Right ventricle myocardium superior (tissue), 1 donor: Measurements from ENCODE around the gene HAO2. TPM values are rescaled to one million over a fixed set of nuclear protein-coding genes. Genes with fewer than 3 reads are reported as not detected.
"Not testable (repeated sequence)": the region's sequence is repeated elsewhere in the genome, so short reads cannot be mapped to it uniquely, and the experiment has no call there.

Source experiments
- ATAC-seq: fragments of 200-7000 bp; cut with Tn5 transposase; one replicate; pipeline ENCODE4 v1.9.1; 2020; ENCODE audit warnings: mild to moderate bottlenecking; ENCODE audit not compliant: poor library complexity
- DNase-seq: peaks from one replicate; pipeline ENCODE4 v3.0.0-alpha.2; 2020
- intact Hi-C: fragments of 100-400 bp; cut with DNase I; formaldehyde crosslinking; loops from one replicate; pipeline ENCODE4 v1.11.2; 2022
- long read RNA-seq: library from polyadenylated mRNA; unstranded; transcript quantifications from one replicate; pipeline ENCODE4 v2.0.0, GENCODE V29; 2021
- total RNA-seq: library from RNA; stranded (reverse); fragmentation: NEBNext Ultra II Directional; extraction: Animal tissue kit (Norgen Biotek cat#: 25700); gene quantifications from one replicate; pipeline ENCODE4 v1.2.1, GENCODE V29; 2021
- donor health status: DM: no; HTN: yes; CAD: no; lungs with severe emphysema.

Gene HAO2
- not detected for total RNA-seq
- long read RNA-seq = 0 reads

DNA sequence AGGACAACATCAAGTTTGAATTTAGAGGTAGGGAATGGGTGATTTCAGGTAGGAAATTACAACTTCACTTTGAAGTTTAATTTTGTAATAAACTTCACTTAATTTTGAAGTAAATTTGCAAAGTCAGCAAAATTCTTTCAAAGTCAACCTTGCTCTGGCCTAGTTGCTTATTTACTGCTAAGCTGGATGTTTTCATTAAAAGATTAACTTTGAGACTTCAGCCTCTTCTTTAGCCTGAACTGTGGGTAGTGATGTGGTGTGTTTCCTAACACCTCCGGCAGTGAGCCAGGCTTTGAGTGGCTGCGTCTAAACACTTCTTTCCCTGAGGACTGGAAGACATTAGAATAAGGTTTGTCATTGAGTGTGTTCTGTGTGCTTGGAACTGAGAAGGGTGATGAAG is at the start of gene HAO2:
HAO2 (plus strand) TSS at position 232 of the 400 bp plus-strand sequence. CDS start 12,301 bp downstream, outside the sequence.
- intact Hi-C loops = no loop called here
- no peak for ATAC-seq
- DNase-seq = no peak

DNA sequence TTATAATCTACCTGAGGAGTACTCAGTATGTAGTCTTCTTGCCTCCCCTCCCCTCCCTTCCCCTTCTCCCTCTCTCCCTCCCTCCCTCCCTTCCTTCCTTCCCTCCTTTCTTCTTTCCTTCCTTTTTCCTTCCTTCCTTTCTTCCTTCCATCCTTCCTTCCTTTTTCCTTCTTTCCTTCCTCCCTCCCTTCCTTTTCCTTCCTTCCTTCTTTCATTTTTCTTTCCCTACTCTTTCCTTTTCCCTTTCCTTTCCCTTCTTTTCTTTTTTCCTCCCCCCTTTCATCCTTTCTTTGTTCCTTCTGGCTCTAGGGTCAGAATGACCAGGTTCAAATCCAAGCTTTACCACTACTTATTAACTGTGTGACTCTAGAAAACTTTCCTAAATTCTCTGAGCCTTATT is 48.5 kb upstream of the HAO2 start:
- intact Hi-C loops = no loop called here
- ATAC-seq = no peak
- DNase-seq = no peak

DNA sequence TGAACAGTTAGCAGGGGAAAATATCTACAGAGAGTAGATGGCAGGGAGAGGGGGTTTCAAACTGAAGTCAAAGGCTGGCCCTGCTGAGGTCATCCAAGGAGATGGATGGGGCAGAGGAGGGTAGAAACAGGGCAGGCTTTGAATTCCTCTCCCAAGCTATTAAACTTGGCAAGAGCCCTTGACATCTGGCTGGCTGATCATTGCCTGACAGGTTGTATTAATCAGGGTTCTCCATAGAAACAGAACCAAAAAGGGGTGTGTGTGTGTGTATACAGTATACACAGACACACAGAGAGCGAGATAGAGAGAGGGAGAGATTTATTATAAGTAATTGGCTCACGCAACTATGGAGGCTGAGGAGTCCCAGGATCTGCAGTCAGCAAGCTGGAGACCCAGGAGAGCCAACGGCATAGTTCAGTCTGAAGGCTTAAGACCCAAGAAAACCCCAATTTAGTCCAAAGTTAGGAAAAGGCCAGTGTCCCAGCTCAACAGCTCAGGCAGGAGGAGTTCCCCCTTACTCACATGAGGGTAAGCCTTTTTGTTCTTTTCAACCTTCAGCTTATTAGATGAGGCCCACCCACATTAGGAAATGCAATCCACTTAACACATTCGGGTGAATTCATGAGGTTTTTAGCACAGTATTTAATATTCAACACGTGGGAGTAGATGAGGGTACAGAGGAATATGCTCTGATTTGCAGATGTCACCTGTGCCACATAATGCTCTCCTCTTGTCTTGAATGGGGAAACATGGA is 46.7 kb upstream of the HAO2 start:
- ATAC-seq = no peak
- no peak for DNase-seq
- intact Hi-C loops = no loop called here

DNA sequence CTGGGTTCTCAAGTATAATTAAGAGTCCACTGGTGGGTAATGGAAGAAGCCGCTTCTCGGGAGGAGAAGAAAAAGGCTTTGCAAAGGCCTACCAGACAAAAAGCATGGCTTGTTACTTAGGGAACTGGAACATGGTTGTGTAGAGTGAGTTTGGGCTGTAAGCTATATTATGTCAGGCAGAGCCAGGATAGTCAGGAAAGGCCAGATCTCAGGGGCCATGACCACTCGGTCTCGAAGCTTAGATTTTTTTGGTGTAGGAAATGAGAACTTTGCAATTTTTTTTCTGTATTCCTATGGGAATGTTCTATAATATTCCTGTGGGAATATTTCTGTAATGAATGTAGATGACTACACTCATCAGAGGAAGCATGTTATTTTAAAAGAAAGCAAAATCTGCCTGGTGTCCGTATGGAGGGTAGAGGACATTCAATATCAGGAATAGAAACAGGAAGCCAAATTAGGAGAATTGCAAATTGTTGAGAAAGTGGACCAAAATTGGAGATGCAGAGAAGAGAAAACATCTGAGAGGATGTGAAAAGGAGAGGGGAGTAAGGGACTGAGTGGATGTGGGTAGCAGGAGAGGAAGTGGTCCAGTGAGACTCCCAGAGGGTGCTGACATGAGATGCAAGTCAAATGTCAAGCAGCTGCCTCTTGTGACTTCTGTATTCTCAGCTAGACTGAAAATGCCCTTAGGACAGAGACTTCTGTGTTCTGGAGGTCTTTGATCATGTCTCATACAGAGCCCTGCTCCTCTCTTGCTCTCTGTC is 45.2 kb upstream of the HAO2 start:
- intact Hi-C loops = no loop called here
- DNase-seq (no peak), ATAC-seq (peak; percentile 51)

DNA sequence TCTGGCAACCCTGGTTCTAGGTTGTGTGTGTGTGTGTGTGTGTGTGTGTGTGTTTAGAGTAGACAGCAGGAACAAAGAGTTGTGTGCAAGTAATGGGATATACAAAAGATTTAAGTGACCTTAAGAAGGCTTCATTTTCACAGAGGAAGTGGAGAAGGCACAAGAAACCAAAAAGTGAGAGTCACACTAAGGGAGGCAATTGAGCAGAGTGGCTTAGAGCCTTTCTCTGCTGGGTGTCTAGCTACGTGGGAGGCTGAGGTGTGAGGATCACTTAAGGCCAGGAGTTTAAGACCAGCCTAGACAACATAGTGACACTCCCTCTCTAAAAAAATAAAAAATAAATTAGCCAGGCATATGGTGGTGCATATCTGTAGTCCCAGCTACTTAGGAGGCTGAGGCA is 44.4 kb upstream of the HAO2 start:
- intact Hi-C loops = no loop called here
- ATAC-seq (no peak), DNase-seq (no peak)

DNA sequence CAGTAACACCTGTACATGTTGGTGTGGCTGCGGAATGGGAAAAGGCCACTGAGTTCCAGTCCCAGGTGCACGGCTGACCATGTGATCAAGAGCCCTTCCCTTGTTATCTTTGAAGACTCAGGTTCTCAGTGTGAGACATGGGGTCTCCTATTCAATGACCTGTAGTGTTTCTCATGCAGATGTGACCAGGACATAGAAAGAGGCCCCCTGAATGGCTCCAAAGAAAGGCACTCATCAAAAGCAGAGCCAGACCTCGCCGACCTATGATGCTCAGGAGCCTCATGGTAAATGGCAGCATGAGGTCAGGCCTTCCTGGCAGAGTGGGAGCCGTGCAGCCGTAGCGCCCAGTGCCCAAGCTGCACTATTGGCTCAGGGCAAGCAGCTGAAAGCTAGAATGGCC is 42.3 kb upstream of the HAO2 start:
- no peak for DNase-seq
- intact Hi-C loops = no loop called here
- ATAC-seq = no peak

DNA sequence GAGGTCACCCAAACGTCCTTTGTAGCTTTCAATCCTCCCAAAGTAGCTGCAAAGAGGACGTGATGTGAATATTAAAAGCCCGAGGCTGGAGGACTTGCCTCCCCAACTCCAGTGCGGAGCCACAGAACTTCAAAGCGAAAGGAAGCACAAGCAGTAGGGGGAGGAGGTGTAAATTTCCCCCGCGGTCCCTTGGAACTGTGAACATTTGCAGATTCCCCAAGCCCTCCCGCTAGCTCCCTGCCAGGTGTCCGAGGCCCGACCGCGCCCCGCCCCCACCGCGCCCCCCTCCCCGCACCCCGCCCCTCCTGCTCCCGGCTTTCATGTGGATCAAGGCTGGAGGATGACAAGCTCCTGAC is 41.5 kb upstream of the HAO2 start:
- ATAC-seq (peak; percentile 15), DNase-seq (no peak)
- intact Hi-C loops = no loop called here

DNA sequence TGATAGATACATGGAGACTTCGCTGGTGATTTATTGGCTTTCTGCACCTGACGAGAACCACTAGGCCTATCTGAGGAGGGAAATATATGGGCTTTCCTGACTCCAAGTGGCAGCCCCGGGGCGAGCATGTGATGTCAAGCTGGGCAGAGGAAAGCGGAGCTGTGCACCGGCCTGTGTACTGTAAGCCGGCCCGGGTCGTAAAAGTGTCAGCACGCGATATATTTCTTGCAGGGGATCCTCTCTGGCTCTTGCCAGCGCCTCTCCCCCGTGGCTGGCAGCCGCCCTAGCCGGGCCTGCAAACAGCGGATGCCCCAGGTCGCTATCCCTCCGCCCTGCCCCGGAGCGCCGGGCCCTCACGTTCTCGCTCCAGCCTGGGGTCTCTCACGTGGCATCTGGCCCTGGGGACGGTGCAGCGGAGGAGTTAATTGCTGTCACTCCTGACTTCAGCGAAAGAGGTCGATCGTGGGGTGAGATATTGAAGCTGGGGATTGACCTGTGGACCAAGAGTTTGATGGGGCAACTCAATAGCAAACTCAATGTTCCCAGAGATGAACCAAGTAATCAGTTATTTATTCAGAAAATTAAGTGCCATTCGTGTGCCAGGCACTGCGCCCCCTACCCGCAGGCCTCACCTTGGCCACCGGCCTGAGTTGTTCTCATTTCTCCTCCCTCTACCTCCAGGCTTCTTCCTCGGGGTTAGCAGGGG is 41.0 kb upstream of the HAO2 start:
- DNase-seq (no peak), ATAC-seq (peak; percentile 49)
- intact Hi-C loops = no loop called here

DNA sequence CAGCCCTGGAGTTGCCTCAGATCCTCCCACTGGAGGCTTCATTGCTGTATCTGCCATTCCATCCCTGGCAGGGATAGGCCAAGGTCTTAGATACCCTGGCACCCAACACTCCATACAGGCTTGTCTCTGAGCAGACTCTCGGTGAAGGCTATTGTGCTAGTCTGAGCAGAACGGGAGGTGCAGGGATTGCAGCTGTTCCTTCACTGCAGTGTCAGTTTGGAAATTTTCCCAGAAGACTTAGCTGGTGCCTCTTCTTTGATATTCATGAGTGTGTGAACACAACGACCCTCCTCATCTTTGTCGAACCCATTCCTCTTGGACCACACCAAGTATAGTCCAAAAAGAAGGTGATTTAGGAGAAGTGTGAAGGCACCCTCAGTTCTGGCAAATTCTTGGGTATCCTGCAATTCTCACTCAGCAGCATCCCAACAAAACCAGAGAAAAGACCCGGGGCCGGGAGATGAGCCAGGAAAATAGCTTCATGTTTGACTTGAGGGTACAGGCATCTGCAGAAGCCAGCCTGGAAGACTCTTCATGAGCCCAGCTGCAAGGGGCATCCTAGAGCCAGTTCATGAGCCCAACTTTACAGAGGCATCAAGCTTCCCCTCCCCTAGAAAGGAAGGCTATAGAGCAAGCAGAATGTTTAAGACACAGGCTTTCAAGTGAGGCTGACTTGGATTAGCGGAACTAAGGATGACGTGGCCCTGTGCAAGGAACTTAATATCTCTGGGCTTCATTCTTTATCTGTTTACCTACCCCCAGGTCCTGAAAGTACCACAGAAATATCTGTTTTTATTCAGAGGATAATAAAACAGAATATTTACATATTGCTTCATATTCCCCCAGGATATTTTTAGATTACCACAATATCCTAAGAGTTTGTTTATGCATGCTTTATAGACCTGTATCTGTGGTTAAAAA is 38.8 kb upstream of the HAO2 start:
- DNase-seq = no peak
- intact Hi-C loops = no loop called here

DNA sequence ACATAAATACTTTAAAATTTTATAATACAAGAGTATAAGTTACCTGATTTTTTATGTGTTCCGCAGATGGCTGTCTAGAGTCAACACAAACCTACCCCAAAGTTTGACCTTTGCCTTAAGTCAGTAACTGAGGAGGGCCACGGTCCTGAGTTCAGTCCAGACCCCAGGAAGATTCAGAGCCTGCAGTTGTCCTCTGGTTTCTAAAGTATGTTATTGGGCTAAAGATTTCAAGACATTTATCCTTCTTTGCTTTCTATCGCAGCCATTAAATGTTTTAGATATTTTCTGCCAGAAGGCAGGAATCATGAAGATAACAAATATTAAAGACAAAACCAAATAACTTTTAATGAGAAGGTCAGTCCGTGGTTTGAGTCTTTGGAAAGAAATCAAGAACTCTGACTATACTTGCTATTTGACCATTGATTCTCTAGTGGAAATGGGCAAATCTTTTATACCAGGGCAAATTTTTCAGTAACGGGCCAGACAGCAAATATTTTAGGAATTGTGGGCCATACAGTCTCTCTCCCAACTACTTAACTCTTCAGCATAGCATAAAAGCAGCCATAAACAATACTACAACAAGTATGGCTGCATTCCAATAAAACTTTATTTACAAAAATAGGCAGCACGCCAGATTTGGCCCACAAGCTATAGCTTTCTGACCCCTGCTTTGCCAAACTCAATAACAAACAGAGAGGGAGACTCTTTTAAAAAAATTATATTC is 38.0 kb upstream of the HAO2 start:
- ATAC-seq = no peak
- intact Hi-C loops = no loop called here
- no peak for DNase-seq

More for the DNA sequence above, 38.8 kb upstream of the HAO2 start:
- no peak for ATAC-seq

DNA sequence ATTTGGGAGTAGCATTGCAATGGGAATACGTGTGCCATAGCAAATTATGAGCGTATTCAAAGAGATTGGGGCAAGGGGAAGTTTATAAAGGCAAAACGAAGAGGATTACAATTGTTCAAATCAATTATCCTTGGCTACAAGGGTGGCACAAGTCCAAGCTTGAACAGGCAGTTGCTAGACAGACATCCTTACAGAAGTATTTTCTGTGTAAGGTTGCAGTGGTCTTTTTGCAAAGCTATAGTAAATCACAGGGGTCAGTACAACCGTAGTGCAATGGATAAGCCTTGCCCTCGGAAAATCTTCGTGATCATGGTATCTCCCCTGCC is 37.4 kb upstream of the HAO2 start:
- DNase-seq = no peak
- intact Hi-C loops = no loop called here
- no peak for ATAC-seq

DNA sequence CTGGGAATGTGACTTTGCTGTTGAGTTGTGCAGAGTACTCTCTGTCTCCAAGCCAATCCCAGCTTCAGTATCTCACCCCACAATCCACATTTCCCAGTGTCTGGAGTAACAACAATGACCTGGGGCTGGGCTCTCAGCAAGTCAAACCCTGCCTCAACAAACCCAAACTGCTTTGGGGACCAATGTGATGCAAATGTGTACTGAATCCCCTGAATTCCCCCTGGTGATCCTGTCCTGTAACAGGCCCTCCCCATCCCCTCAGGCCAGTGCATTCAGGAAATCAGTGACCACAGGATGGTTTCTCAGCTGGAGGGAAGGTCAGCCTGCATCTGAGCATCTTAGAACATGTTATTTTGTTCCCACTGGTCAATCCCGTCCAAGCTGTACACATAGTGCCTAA is 36.7 kb upstream of the HAO2 start:
- DNase-seq (no peak), ATAC-seq (no peak)
- intact Hi-C loops = no loop called here

DNA sequence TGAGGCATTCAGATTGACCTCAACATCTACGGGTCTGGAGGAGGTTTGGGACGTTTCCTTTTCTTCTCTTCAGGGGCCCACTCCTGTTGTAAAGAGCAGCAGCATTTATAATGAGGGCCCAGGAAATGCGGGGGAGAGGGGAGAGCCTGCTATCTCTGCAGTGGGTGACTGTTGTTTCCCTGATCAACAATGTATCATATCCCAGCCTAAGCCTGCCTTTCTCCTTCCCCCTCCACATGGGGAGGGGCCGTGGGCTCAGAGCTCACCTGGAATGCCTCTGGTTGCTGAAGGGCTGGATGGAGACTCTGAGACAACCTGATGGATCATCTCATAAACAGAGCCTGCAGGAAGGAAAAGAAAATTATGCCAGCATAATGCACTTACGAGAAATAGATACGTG is 36.0 kb upstream of the HAO2 start:
- no peak for DNase-seq
- intact Hi-C loops = no loop called here
- ATAC-seq = no peak

DNA sequence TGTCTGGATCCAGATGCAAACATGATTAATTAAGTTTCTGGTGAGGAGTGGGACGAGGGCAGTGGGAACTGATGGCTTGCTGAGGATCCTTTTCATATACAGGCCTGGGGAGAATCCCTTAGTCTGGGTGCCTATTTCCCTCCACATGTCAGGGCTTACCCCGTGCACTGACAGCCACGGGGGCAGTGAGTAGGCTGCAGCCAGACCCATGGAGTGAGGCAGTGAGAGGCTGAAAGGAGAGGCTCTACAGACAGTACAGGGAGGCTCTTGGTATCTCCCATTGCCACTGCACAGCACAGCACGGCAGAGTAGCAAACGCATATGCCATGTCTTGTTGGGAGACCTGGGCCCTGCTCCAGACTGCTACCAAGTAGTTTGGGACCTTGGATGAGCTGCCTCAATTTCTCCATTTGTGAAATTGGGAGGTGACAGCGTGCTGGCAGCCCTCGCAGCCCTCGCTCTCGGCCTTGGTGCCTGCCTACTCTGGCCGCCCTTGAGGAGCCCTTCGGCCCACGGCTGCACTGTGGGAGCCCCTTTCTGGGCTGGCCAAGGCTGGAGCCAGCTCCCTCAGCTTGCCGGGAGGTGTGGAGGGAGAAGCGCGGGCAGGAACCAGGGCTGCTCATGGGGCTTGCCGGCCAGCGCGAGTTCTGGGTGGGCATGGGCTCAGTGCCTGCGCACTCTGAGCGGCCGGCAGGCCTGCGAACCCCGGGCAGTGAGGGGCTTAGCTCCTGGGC is 35.3 kb upstream of the HAO2 start:
- DNase-seq (no peak), ATAC-seq (no peak)
- intact Hi-C loops = no loop called here

DNA sequence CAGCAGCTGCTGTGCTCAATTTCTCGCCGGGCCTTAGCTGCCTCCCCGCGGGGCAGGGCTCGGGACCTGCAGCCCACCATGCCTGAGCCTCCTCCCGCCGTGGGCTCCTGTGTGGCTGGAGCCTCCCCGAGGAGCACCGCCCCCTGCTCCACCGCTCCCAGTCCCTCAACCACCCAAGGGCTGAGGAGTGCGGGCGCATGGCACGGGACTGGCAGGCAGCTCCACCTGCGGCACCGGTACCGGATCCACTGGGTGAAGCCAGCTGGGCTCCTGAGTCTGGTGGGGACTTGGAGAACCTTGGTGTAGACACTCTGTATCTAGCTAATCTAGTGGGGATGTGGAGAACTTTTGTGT is 34.7 kb upstream of the HAO2 start:
- ATAC-seq, intact Hi-C loops, DNase-seq: not testable (repeated sequence)

DNA sequence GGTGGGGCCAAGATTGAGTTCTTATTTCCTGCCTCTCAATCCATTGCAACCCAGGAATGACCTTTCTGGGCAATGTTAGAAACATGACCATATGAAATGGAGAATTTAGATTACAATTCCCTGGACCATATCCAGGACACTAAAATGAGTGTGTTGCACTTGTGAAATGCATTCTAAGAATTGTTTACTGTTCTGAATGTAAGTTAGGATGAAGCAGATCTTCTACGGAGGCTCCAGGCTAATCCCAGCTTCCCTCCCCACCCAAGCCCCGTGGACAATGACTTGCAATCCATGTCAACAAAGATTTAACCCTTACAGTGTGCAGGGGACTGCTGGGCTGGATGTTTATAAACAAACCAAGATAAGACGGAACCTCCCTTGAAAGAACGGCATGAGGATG is 31.7 kb upstream of the HAO2 start:
- intact Hi-C loops = no loop called here
- no peak for DNase-seq
- no peak for ATAC-seq

DNA sequence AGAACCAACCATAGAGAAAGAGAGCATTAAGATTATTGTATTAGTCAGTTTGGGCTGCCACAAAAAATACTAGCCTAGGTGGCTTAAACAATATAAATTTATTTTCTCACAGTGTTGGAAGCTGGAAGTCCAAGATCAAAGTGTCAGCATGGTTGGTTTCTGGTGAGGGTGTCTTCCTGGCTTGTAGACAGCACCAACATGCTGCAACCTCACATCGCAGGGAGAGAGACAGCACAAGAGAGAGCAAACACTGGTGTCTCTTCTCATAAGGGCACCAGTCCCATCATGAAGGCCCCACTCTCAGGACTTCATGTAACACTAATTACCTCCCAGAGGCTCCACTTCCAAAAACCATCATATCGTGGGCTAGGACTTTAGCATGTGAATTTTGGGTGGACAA is 30.6 kb upstream of the HAO2 start:
- intact Hi-C loops = no loop called here
- ATAC-seq (no peak), DNase-seq (no peak)

DNA sequence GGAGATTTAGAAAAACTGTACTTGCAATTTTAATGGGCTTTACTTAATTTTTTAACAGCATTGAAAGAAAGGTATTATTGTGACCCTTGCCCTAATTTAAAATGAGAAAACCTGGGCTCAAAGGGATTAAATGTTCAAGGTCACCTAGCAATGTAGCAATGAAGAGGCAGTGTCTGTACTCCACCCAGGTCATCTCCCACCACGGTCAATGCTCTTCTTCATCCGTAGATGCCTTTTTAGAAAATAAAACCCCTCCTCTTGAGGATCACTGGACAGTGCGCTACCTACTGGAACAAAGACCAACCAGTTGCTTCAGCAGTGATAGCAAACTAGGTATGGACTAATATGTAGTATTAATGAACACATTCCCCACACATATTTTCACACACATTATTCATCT is 29.8 kb upstream of the HAO2 start:
- intact Hi-C loops = no loop called here
- DNase-seq (no peak), ATAC-seq (no peak)
